Bronchial epithelial cell (primary cell): ENCODE measurements around the gene METTL26. TPM values are rescaled to one million over a fixed set of nuclear protein-coding genes. Genes with fewer than 3 reads are reported as not detected.

ENCODE experiments used
- DNase-seq: peaks from one replicate; pipeline ENCODE4 v3.0.0-alpha.2; 2010; ENCODE audit warnings: low read depth
- FAIRE-seq: peaks from 2 replicates; lab custom pipeline; 2011; peaks lifted over from hg19 to GRCh38; lab: Jason Lieb, UNC
- H3K27me3 ChIP-seq: 2 replicates; pipeline ENCODE4 v1.5.1; 2011; ENCODE audit warnings: low read length; ENCODE audit not compliant: control insufficient read depth, insufficient read depth
- H3K36me3 ChIP-seq: 2 replicates; pipeline ENCODE4 v1.5.1; 2011; ENCODE audit warnings: low read length; ENCODE audit not compliant: control insufficient read depth, insufficient read depth
- H3K4me3 ChIP-seq: 2 replicates; pipeline ENCODE4 v1.5.1; 2011; ENCODE audit warnings: mild to moderate bottlenecking, low read depth, low read length, control low read depth
- CTCF ChIP-seq: IDR thresholded peaks from 2 replicates; pipeline ENCODE4 v1.5.1; 2011; ENCODE audit warnings: mild to moderate bottlenecking, moderate library complexity, low read length, control low read depth, inconsistent platforms; ENCODE audit not compliant: insufficient read depth, severe bottlenecking
- total RNA-seq: library from RNA; depleted of rRNA; stranded (reverse); fragments of >200 nt; gene quantifications from 2 replicates; pipeline ENCODE4 v1.2.1, GENCODE V29; 2014

METTL26 gene
- total RNA-seq, 1 donor from 2014 or later = 50.8 TPM

- Histone ChIP-seq H3K4me3 (no peak overlapping the region), H3K36me3 (peaks cover 3% of the 10 kb centered on the region), H3K27me3 (no peaks in the 10 kb centered on the region)
- DNase-seq (peak; percentile 90), FAIRE-seq (no peak)
- no peak for TF ChIP-seq CTCF
These were observed 9.2 kb downstream of the METTL26 start for GRCh38 chr16:626787-627453.

GRCh38 chr16:625977-626765, 9.9 kb downstream of the METTL26 start:
- peaks cover 3% of the 10 kb centered on the region for H3K36me3 ChIP-seq
- H3K4me3 ChIP-seq = no peak overlapping the region
- DNase-seq (no peak), FAIRE-seq (no peak)
- H3K27me3 ChIP-seq = no peaks in the 10 kb centered on the region
- TF ChIP-seq CTCF = no peak

- FAIRE-seq (no peak), DNase-seq (no peak)
- Histone ChIP-seq H3K36me3 (peaks cover 3% of the 10 kb centered on the region), H3K4me3 (no peak overlapping the region), H3K27me3 (no peaks in the 10 kb centered on the region)
- no peak for TF ChIP-seq CTCF
These were observed 10.8 kb downstream of the METTL26 start for GRCh38 chr16:625117-625976.

GRCh38 chr16:624526-625070, 11.5 kb downstream of the METTL26 start:
- no peak for TF ChIP-seq CTCF
- Histone ChIP-seq H3K27me3 (no peaks in the 10 kb centered on the region), H3K4me3 (no peak overlapping the region), H3K36me3 (peaks cover 3% of the 10 kb centered on the region)
- DNase-seq = no peak
- FAIRE-seq = no peak

GRCh38 chr16:622920-623280, 13.2 kb downstream of the METTL26 start:
- FAIRE-seq (no peak), DNase-seq (no peak)

More at GRCh38 chr16:622920-623280, 13.2 kb downstream of the METTL26 start:
- peaks cover 3% of the 10 kb centered on the region for H3K36me3 ChIP-seq
- TF ChIP-seq CTCF = no peak
- H3K4me3 ChIP-seq = no peak overlapping the region
- peaks cover 2% of the 10 kb centered on the region for H3K27me3 ChIP-seq
